Measurements from ENCODE around the gene STARD7.

STARD7 gene

DNA sequence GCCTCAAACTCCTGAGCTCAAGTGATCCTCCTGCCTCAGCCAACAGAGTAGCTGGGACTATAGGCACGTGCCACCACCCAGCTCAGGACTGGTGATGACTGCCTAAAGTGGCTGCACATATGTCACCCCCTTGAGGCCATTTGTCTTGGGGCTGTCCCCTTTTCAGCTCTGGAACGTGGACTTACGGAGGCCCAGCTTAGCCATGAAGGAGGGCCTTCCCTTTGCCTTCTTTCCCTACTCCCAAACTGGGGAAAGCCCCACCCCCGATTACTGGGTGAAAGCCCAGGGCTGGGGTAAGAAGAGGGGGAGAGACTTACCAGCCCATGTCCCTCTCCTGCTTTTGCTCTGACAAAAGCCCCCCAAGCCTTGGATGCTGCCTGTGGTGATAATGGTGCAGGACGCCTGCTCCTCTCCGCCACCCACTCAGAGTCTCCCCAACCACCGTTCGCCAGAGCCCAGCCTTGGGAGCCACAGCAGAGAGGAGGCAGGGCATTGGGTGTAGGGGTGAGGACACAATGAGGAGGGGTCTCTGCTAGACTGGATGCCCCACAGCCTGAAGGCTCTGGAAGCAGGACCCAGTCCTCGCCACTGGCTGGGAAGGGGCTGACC is 60.9 kb downstream of the STARD7 start:
- peaks cover 29% of the 10 kb centered on the region for H3K79me2 ChIP-seq (ENCODE audit: low read length)
- no peak for TF ChIP-seq EZH2phosphoT487 (IDR thresholded peaks at IDR 0.05; ENCODE audit: low read depth)
- TF ChIP-seq, protein P1, sequence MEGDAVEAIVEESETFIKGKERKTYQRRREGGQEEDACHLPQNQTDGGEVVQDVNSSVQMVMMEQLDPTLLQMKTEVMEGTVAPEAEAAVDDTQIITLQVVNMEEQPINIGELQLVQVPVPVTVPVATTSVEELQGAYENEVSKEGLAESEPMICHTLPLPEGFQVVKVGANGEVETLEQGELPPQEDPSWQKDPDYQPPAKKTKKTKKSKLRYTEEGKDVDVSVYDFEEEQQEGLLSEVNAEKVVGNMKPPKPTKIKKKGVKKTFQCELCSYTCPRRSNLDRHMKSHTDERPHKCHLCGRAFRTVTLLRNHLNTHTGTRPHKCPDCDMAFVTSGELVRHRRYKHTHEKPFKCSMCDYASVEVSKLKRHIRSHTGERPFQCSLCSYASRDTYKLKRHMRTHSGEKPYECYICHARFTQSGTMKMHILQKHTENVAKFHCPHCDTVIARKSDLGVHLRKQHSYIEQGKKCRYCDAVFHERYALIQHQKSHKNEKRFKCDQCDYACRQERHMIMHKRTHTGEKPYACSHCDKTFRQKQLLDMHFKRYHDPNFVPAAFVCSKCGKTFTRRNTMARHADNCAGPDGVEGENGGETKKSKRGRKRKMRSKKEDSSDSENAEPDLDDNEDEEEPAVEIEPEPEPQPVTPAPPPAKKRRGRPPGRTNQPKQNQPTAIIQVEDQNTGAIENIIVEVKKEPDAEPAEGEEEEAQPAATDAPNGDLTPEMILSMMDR (IDR thresholded peaks at IDR 0.05; ENCODE audit: low read depth, low read length), result no peak
- H3K4me2 ChIP-seq (ENCODE audit: low read length), result peak overlapping the region; percentile 98
- H3K4me3 ChIP-seq (ENCODE audit: low read length), result peak overlapping the region; percentile 57
- peaks cover 54% of the 10 kb centered on the region for H3K4me1 ChIP-seq (ENCODE audit: low read length)
- H2AFZ ChIP-seq (ENCODE audit: low read depth, low read length), result no peak overlapping the region
- peaks cover 19% of the 10 kb centered on the region for H4K20me1 ChIP-seq (ENCODE audit: insufficient read depth, low read length)
- peak overlapping the region; percentile 98 for H3K27ac ChIP-seq (ENCODE audit: low read length)
- H3K9ac ChIP-seq (ENCODE audit: low read length), result peak overlapping the region; percentile 98
- H3K9me3 ChIP-seq (ENCODE audit: insufficient read depth, low read length), result no peaks in the 10 kb centered on the region
- no peaks in the 10 kb centered on the region for H3K27me3 ChIP-seq (ENCODE audit: low read depth, low read length)
- peaks cover 21% of the 10 kb centered on the region for H3K36me3 ChIP-seq (replicated peaks; ENCODE audit: low read depth, low read length)

DNA sequence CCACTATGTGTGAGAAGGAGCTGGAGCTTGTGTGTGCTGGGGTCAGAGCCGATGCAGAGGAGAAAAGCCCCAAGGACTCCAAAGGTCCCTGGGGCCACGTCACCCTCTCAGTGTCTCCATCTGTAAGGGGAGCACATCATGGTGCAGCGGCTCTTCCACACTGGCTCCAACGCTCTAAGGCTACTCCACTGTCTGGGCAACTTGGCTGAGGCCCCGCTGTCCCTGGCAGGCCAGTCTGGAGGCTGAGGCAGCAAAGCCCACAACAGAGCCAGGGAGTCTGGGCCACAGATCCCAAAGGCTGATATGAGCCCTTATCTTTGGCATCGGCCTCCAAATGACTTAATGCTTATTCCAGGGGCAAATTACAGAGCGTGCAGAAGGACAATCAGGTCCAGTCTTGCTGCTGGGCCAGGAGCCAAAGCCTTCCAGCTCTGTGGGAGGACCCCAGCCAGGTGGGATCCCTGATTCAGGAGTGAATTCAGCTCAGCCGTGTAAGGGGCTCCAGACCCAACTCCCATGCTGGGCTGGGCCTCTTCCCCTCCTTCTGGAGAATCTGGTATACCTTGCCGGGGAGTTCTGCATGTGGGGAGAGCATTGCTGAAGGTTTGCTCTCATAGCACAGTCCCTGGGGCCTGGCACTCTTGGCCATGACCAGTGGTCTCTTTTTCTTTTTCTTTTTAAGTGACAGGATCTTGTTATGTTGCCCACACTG is 61.6 kb downstream of the STARD7 start:
- Histone ChIP-seq H3K4me1 (ENCODE audit: low read length) (peaks cover 60% of the 10 kb centered on the region), H3K9ac (ENCODE audit: low read length) (peak overlapping the region; percentile 98), H3K9me3 (ENCODE audit: insufficient read depth, low read length) (no peaks in the 10 kb centered on the region), H3K27me3 (ENCODE audit: low read depth, low read length) (no peaks in the 10 kb centered on the region), H3K27ac (ENCODE audit: low read length) (peak overlapping the region; percentile 98), H3K4me2 (ENCODE audit: low read length) (peak overlapping the region; percentile 98), H4K20me1 (ENCODE audit: insufficient read depth, low read length) (peaks cover 26% of the 10 kb centered on the region), H3K36me3 (replicated peaks; ENCODE audit: low read depth, low read length) (peaks cover 27% of the 10 kb centered on the region), H3K4me3 (ENCODE audit: low read length) (peak overlapping the region; percentile 95), H3K79me2 (ENCODE audit: low read length) (peaks cover 36% of the 10 kb centered on the region), H2AFZ (ENCODE audit: low read depth, low read length) (no peak overlapping the region)
- TF ChIP-seq, protein P1 (IDR thresholded peaks at IDR 0.05; ENCODE audit: low read depth, low read length), result no peak

DNA sequence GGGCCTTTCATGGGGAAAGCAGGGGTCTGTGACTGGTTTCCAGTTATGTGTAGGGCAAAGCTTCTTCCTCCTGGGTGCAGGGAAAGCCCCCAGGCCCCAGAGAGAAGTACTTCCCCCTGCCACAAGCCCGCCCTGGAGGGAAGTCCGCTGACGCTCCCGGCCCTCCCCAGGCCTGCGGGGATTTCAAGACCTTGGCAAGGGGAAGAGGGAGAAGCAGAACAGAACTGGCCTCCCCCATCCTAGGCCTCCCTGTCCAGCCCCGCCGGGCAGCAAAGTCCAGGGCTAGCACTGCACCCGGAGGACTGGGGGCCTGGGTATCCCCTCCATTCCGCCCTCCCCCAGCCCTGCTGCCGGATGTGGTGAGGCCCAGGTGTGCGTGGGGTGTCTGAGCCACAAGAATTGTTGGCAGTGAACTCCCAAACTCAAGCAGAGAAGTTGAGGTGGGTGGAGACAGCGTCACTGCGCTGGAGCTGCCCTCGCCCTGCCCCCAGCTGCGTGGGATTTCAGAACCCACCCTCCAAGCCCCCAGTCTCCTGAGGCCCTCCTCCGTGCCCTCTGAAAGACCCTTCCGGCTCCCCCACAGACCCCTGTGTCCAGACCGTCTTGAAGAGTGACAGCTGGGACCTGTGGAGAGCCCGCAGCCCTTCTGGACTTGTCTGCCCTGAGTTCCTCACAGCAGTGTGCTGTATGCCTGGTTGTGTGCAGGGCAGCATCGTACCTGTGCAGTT is 62.3 kb downstream of the STARD7 start:
- Histone ChIP-seq H3K4me2 (ENCODE audit: low read length) (peak overlapping the region; percentile 98), H3K4me1 (ENCODE audit: low read length) (peaks cover 61% of the 10 kb centered on the region), H3K9ac (ENCODE audit: low read length) (peak overlapping the region; percentile 98), H3K4me3 (ENCODE audit: low read length) (peak overlapping the region; percentile 95), H4K20me1 (ENCODE audit: insufficient read depth, low read length) (peaks cover 30% of the 10 kb centered on the region), H3K79me2 (ENCODE audit: low read length) (peaks cover 37% of the 10 kb centered on the region), H3K9me3 (ENCODE audit: insufficient read depth, low read length) (no peaks in the 10 kb centered on the region), H3K36me3 (replicated peaks; ENCODE audit: low read depth, low read length) (peaks cover 31% of the 10 kb centered on the region), H3K27me3 (ENCODE audit: low read depth, low read length) (no peaks in the 10 kb centered on the region), H2AFZ (ENCODE audit: low read depth, low read length) (no peak overlapping the region), H3K27ac (ENCODE audit: low read length) (peak overlapping the region; percentile 98)
- TF ChIP-seq, protein P1 (IDR thresholded peaks at IDR 0.05; ENCODE audit: low read depth, low read length), result no peak
- TF ChIP-seq EZH2phosphoT487 (IDR thresholded peaks at IDR 0.05; ENCODE audit: low read depth), result no peak

DNA sequence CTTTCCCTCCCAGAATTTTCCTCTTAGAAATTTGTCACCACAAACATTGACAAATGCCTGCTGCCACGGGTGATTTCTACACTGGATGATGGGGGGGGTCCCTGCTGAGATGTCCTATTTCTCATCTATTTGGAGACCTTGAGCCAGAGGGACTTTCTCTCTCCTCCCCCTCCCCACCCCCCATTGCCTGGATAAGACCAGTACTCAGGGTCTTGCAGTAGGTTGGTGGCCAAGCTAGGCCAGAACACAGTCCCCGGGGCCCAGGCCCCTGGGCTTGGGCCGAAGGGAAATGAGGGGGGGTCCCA is 62.8 kb downstream of the STARD7 start:
- H3K79me2 ChIP-seq (ENCODE audit: low read length), result peaks cover 37% of the 10 kb centered on the region
- H3K27ac ChIP-seq (ENCODE audit: low read length), result peak overlapping the region; percentile 98
- H4K20me1 ChIP-seq (ENCODE audit: insufficient read depth, low read length), result peaks cover 34% of the 10 kb centered on the region
- H3K27me3 ChIP-seq (ENCODE audit: low read depth, low read length), result no peaks in the 10 kb centered on the region
- H3K9ac ChIP-seq (ENCODE audit: low read length), result peak overlapping the region; percentile 98
- peaks cover 61% of the 10 kb centered on the region for H3K4me1 ChIP-seq (ENCODE audit: low read length)
- peak overlapping the region; percentile 98 for H3K4me2 ChIP-seq (ENCODE audit: low read length)
- H3K4me3 ChIP-seq (ENCODE audit: low read length), result peak overlapping the region; percentile 95
- H2AFZ ChIP-seq (ENCODE audit: low read depth, low read length), result no peak overlapping the region
- TF ChIP-seq, protein P1 (IDR thresholded peaks at IDR 0.05; ENCODE audit: low read depth, low read length), result no peak
- TF ChIP-seq EZH2phosphoT487 (IDR thresholded peaks at IDR 0.05; ENCODE audit: low read depth), result no peak
- no peaks in the 10 kb centered on the region for H3K9me3 ChIP-seq (ENCODE audit: insufficient read depth, low read length)
- H3K36me3 ChIP-seq (replicated peaks; ENCODE audit: low read depth, low read length), result peaks cover 35% of the 10 kb centered on the region

Measured in OCI-LY3 (cell line).